CD4-positive, alpha-beta T cell (primary cell): ENCODE results near the gene COL19A1. TPM values are rescaled to one million over a fixed set of nuclear protein-coding genes. Genes with fewer than 3 reads are reported as not detected.

Experiments used
- ATAC-seq: fragments of 200-7000 bp; cut with Tn5 transposase; one replicate; pipeline ENCODE4 v1.10.0; 2022; ENCODE audit warnings: mild to moderate bottlenecking; ENCODE audit not compliant: poor library complexity
- CTCF ChIA-PET: fragments of 350-600 bp; sonication (Branson Sonifier 250); formaldehyde crosslinking; loops from one replicate; lab custom pipeline; 2021; ENCODE audit warnings: antibody characterized with exemption, inconsistent platforms; lab: Charles Lee
- POLR2A ChIA-PET: fragments of 350-600 bp; sonication (Branson Sonifier 250); formaldehyde crosslinking; loops from one replicate; lab custom pipeline; 2021; ENCODE audit warnings: antibody characterized with exemption, inconsistent platforms; lab: Charles Lee
- DNase-seq, 14 experiments: peaks; one replicate each; pipeline ENCODE4 v3.0.0-alpha.2; 2013 to 2020; ENCODE audit warnings: mixed read lengths in 2 of 14
- H3K27ac ChIP-seq, 2 donors: one replicate each; pipeline versions ENCODE4 v1.5.1 to v1.7.0; 2013; ENCODE audit warnings: low read length in 2 of 2, low read depth in 1 of 2, mild to moderate bottlenecking in 1 of 2
- H3K27me3 ChIP-seq, 2 experiments: 1 replicate in 1 of 2; 2 replicates in 1 of 2; pipeline versions ENCODE4 v1.6.1 to v1.7.0; 2013; ENCODE audit warnings: low read length in 2 of 2, control low read depth in 1 of 2, mild to moderate bottlenecking in 1 of 2, moderate library complexity in 1 of 2; ENCODE audit not compliant: insufficient read depth in 2 of 2, control insufficient read depth in 1 of 2
- H3K36me3 ChIP-seq: one replicate; pipeline ENCODE4 v1.6.1; 2013; ENCODE audit warnings: low read length, control low read depth; ENCODE audit not compliant: insufficient read depth
- H3K4me1 ChIP-seq: one replicate; pipeline ENCODE4 v1.6.1; 2013; ENCODE audit warnings: low read length, control low read depth; ENCODE audit not compliant: insufficient read depth
- H3K4me3 ChIP-seq: one replicate; pipeline ENCODE4 v1.5.1; 2013; ENCODE audit warnings: mild to moderate bottlenecking, low read length, moderate library complexity
- H3K9me3 ChIP-seq, 2 experiments: 1 replicate in 1 of 2; 2 replicates in 1 of 2; pipeline versions ENCODE4 v1.6.1 to v1.7.0; 2013; ENCODE audit warnings: low read length in 2 of 2, mild to moderate bottlenecking in 2 of 2, control low read depth in 1 of 2, moderate library complexity in 1 of 2; ENCODE audit not compliant: control insufficient read depth in 1 of 2, insufficient read depth in 1 of 2
- H3K27ac Mint-ChIP-seq: one replicate; pipeline ENCODE4 v1.8.0; 2020; ENCODE audit warnings: mixed read lengths
- H3K27me3 Mint-ChIP-seq: one replicate; pipeline ENCODE4 v1.8.0; 2021; ENCODE audit warnings: mixed read lengths
- H3K36me3 Mint-ChIP-seq: one replicate; pipeline ENCODE4 v1.8.0; 2021; ENCODE audit warnings: low read depth, mixed read lengths
- H3K4me1 Mint-ChIP-seq: one replicate; pipeline ENCODE4 v1.8.0; 2021; ENCODE audit warnings: low read depth, mixed read lengths
- H3K4me3 Mint-ChIP-seq: one replicate; pipeline ENCODE4 v1.8.0; 2020; ENCODE audit warnings: mild to moderate bottlenecking, mixed read lengths
- H3K9me3 Mint-ChIP-seq: one replicate; pipeline ENCODE4 v1.8.0; 2020; ENCODE audit warnings: mixed read lengths
- intact Hi-C, 2 experiments: fragments of 100-400 bp; cut with DNase I in 1 of 2; cut with micrococcal nuclease in 1 of 2; formaldehyde crosslinking; loops; one replicate each; pipeline versions ENCODE4 v1.15.1 to v1.9.0; 2023 to 2025; cut with DNase I, micrococcal nuclease
- total RNA-seq, 174 experiments: library from RNA in 2 of 174; stranded (reverse) in 2 of 174; gene quantifications; one replicate each; pipeline ENCODE4 v1.2.3 and lab custom pipeline; 2021 to 2026
- TF ChIP-seq, protein P1 (sequence below): fragments of 200-600 bp; IDR thresholded peaks from one replicate; pipeline ENCODE4 v1.8.0; 2022; ENCODE audit warnings: antibody characterized with exemption, mild to moderate bottlenecking

The COL19A1 gene
- total RNA-seq, 2 experiments from 2014 or later = not detected

DNA sequence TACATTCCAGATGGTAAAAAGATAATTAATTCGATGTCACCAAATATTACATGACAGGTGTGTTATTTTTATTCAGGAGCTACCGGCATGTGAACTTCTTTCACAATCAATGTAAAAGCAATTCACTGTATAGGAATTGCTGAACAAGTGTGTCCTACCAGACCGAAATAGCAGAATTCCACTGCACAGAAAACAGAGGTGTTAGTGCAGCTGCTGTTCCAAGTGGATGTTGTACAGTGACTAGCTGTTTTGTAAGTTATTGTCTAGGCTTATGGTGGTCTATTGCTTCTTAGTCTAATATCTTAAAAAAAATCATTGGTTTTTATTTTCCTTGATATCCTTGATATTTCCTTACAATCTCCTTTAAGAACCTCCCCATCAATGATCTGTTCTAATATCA, 107.4 kb downstream of the COL19A1 start:
- H3K4me3 ChIP-seq = no peak overlapping the region
- Mint-ChIP-seq H3K27me3 (peaks cover 20% of the 10 kb centered on the region), H3K36me3 (no peaks in the 10 kb centered on the region), H3K9me3 (no peaks in the 10 kb centered on the region), H3K27ac (no peak overlapping the region), H3K4me3 (no peak overlapping the region), H3K4me1 (no peaks in the 10 kb centered on the region)
- TF ChIP-seq, protein P1, sequence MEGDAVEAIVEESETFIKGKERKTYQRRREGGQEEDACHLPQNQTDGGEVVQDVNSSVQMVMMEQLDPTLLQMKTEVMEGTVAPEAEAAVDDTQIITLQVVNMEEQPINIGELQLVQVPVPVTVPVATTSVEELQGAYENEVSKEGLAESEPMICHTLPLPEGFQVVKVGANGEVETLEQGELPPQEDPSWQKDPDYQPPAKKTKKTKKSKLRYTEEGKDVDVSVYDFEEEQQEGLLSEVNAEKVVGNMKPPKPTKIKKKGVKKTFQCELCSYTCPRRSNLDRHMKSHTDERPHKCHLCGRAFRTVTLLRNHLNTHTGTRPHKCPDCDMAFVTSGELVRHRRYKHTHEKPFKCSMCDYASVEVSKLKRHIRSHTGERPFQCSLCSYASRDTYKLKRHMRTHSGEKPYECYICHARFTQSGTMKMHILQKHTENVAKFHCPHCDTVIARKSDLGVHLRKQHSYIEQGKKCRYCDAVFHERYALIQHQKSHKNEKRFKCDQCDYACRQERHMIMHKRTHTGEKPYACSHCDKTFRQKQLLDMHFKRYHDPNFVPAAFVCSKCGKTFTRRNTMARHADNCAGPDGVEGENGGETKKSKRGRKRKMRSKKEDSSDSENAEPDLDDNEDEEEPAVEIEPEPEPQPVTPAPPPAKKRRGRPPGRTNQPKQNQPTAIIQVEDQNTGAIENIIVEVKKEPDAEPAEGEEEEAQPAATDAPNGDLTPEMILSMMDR = no peak
- H3K36me3 ChIP-seq = no peaks in the 10 kb centered on the region
- POLR2A ChIA-PET = no interaction called here
- CTCF ChIA-PET = no interaction called here
- intact Hi-C loops = no loop called here
- H3K4me1 ChIP-seq = no peaks in the 10 kb centered on the region
- no peak for DNase-seq
- no peak overlapping the region for H3K27ac ChIP-seq
- peaks cover 0 to 8% of the 10 kb centered on the region in 2 experiments for H3K27me3 ChIP-seq
- ATAC-seq = no peak
- H3K9me3 ChIP-seq = no peaks in the 10 kb centered on the region

DNA sequence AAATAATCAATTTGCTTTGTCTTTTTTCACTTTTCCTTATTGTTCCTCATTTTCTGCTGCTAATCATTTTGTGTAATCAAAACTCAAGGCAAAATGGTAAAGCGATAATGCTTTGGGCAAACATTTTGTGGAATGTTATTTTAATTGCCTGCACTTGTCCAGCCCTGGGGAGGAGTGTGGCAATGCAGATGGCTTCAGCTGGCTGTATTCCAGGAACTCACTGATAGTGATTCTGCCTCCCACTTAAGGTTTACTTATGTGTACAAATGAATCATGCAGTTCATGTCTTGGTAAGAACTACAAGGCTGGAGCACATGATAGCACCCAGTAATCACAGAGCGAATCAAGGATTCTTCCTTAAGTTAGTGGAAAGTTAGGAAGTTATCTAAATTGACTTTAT, 107.8 kb downstream of the COL19A1 start:
- intact Hi-C loops = no loop called here
- H3K36me3 ChIP-seq = no peaks in the 10 kb centered on the region
- H3K9me3 Mint-ChIP-seq = no peaks in the 10 kb centered on the region

DNA sequence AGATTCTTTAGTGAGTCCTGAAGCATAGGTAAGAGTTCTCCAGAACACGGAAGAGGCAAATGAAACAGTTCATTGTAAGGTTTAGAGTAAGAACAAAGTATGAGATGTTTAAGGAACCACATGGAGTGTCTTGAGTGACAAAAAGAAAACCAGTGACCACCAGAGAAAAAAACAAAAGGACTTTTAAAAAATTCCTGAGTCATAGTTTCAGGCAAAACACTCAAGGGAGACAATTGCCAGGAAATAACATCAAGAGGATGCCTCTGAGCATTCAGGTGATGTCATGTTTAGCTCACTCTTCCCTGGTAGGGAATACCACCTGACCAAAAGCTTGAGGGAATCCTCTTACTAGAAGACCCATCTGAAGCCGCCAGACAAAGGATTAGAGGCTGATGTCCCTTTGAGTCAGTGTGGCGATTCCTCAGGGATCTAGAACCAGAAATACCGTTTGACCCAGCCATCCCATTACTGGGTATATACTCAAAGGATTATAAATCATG, 110.3 kb downstream of the COL19A1 start:
- Histone ChIP-seq H3K27me3 (peaks cover 0 to 7% of the 10 kb centered on the region in 2 experiments), H3K9me3 (no peaks in the 10 kb centered on the region), H3K4me3 (no peak overlapping the region), H3K36me3 (no peaks in the 10 kb centered on the region), H3K27ac (no peak overlapping the region), H3K4me1 (no peaks in the 10 kb centered on the region)
- H3K27ac Mint-ChIP-seq = no peak overlapping the region
- DNase-seq = no peak
- no peak for ATAC-seq
- ChIA-PET CTCF (no interaction called here), POLR2A (interaction anchor here (0.6 kb wide), 1 partner anchor 181 kb away, joined by 3 read pairs; no protein-coding TSS in a partner anchor)
- H3K36me3 Mint-ChIP-seq = no peaks in the 10 kb centered on the region
- intact Hi-C loops = no loop called here
- no peak overlapping the region for H3K4me3 Mint-ChIP-seq
- no peaks in the 10 kb centered on the region for H3K9me3 Mint-ChIP-seq
- TF ChIP-seq, protein P1 = no peak
- H3K27me3 Mint-ChIP-seq = peaks cover 20% of the 10 kb centered on the region
- H3K4me1 Mint-ChIP-seq = no peaks in the 10 kb centered on the region

More for the DNA sequence above, 107.8 kb downstream of the COL19A1 start:
- peaks cover 0 to 8% of the 10 kb centered on the region in 2 experiments for H3K27me3 ChIP-seq
- TF ChIP-seq, protein P1 = no peak
- DNase-seq (no peak), ATAC-seq (no peak)
- H3K9me3 ChIP-seq = no peaks in the 10 kb centered on the region
- Mint-ChIP-seq H3K4me3 (no peak overlapping the region), H3K27ac (no peak overlapping the region), H3K4me1 (no peaks in the 10 kb centered on the region), H3K27me3 (peaks cover 20% of the 10 kb centered on the region), H3K36me3 (no peaks in the 10 kb centered on the region)
- no peaks in the 10 kb centered on the region for H3K4me1 ChIP-seq
- H3K4me3 ChIP-seq = no peak overlapping the region
- ChIA-PET POLR2A (no interaction called here), CTCF (no interaction called here)
- no peak overlapping the region for H3K27ac ChIP-seq
